Fibroblast of lung (primary cell): Measurements from ENCODE around the gene ELP4.

Experiments
- EZH2 ChIP-seq: IDR thresholded peaks from 2 replicates; pipeline ENCODE4 v1.5.1; 2012; ENCODE audit warnings: low read length, control low read depth, mild to moderate bottlenecking; ENCODE audit errors: missing control alignments
- TF ChIP-seq, protein P1 (sequence below), 2 donors: IDR thresholded peaks in 1 of 2; conservative IDR thresholded peaks in 1 of 2; 1 replicate in 1 of 2; 2 replicates in 1 of 2; pipeline ENCODE4 v1.5.1; 2011 to 2012; ENCODE audit warnings: low read length in 2 of 2, control low read depth in 1 of 2, inconsistent platforms in 1 of 2, low read depth in 1 of 2, mild to moderate bottlenecking in 1 of 2

DNA sequence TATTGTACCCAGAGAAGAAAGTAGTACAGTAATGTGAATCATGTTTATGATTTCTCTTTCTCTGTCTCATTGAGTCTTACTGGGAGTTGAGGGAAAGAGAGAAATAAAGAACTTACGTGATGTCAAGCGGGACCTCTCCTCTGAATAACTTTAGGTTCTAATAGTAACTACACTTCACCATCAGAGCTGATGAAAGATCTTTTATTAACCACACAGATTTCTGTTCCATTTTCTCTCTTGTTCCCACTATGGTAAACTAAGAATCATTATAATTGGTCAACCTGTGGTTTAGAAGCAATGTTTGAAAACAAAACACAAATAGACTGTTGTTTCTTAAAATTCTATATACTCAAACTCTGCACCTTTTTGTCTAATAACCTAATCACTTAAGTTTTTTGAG is 142.3 kb downstream of the ELP4 start:
- TF ChIP-seq EZH2: no peak
- TF ChIP-seq, protein P1, sequence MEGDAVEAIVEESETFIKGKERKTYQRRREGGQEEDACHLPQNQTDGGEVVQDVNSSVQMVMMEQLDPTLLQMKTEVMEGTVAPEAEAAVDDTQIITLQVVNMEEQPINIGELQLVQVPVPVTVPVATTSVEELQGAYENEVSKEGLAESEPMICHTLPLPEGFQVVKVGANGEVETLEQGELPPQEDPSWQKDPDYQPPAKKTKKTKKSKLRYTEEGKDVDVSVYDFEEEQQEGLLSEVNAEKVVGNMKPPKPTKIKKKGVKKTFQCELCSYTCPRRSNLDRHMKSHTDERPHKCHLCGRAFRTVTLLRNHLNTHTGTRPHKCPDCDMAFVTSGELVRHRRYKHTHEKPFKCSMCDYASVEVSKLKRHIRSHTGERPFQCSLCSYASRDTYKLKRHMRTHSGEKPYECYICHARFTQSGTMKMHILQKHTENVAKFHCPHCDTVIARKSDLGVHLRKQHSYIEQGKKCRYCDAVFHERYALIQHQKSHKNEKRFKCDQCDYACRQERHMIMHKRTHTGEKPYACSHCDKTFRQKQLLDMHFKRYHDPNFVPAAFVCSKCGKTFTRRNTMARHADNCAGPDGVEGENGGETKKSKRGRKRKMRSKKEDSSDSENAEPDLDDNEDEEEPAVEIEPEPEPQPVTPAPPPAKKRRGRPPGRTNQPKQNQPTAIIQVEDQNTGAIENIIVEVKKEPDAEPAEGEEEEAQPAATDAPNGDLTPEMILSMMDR (conservative IDR thresholded peaks at IDR 0.05 in 1 of 2, IDR thresholded peaks at IDR 0.05 in 1 of 2; ENCODE audit: low read depth in 1 of 2, low read length in 2 of 2): no peak
